GM18867 (cell line): ENCODE results near the gene KIRREL2.
"Not testable (repeated sequence)": the region's sequence is repeated elsewhere in the genome, so short reads cannot be mapped to it uniquely, and the experiment has no call there.

Source experiments
- ATAC-seq: cut with Tn5 transposase; IDR thresholded peaks from one replicate; pipeline ENCODE4 v1.9.1; 2021; ENCODE audit warnings: mild to moderate bottlenecking, moderate library complexity; ENCODE audit not compliant: unreplicated experiment

Gene KIRREL2

GRCh38 chr19:35868823-35869326 lies 12.2 kb downstream of the KIRREL2 start:
- ATAC-seq = no peak

- ATAC-seq = no peak
These were observed 12.8 kb downstream of the KIRREL2 start for GRCh38 chr19:35869327-35870123.

GRCh38 chr19:35870124-35870736 lies 13.5 kb downstream of the KIRREL2 start:
- not testable (repeated sequence) for ATAC-seq

GRCh38 chr19:35870798-35871197 lies 14.1 kb downstream of the KIRREL2 start:
- no peak for ATAC-seq

- no peak for ATAC-seq
These were observed 14.9 kb downstream of the KIRREL2 start for GRCh38 chr19:35871611-35872010.

- no peak for ATAC-seq
These were observed 15.5 kb downstream of the KIRREL2 start for GRCh38 chr19:35872180-35872579.

- no peak for ATAC-seq
These were observed 17.8 kb downstream of the KIRREL2 start for GRCh38 chr19:35874392-35874930.

GRCh38 chr19:35879068-35879467 lies 22.4 kb downstream of the KIRREL2 start:
- ATAC-seq = no peak

GRCh38 chr19:35879770-35880317 lies 23.1 kb downstream of the KIRREL2 start:
- no peak for ATAC-seq

GRCh38 chr19:35882114-35882832 lies 25.6 kb downstream of the KIRREL2 start:
- peak; percentile 44 for ATAC-seq

- no peak for ATAC-seq
These were observed 27.2 kb downstream of the KIRREL2 start for GRCh38 chr19:35883882-35884281.

GRCh38 chr19:35885225-35885738 lies 28.6 kb downstream of the KIRREL2 start:
- no peak for ATAC-seq

- ATAC-seq = no peak
These were observed 29.2 kb downstream of the KIRREL2 start for GRCh38 chr19:35885904-35886303.

GRCh38 chr19:35887197-35887596 lies 30.5 kb downstream of the KIRREL2 start:
- ATAC-seq = no peak

GRCh38 chr19:35888398-35888797 lies 31.7 kb downstream of the KIRREL2 start:
- no peak for ATAC-seq

GRCh38 chr19:35889370-35890112 lies 32.8 kb downstream of the KIRREL2 start:
- no peak for ATAC-seq

- no peak for ATAC-seq
These were observed 33.5 kb downstream of the KIRREL2 start for GRCh38 chr19:35890113-35890650.

- not testable (repeated sequence) for ATAC-seq
These were observed 35.1 kb downstream of the KIRREL2 start for GRCh38 chr19:35891819-35892218.

- no peak for ATAC-seq
These were observed 37.6 kb downstream of the KIRREL2 start for GRCh38 chr19:35894342-35894741.
